GM23338 (cell line): ENCODE data around the gene SKIC2. TPM values are rescaled to one million over a fixed set of nuclear protein-coding genes. Genes with fewer than 3 reads are reported as not detected.

Source experiments
- ATAC-seq: fragments of 200-7000 bp; cut with Tn5 transposase; 3 replicates; pipeline ENCODE4 v1.9.1; 2020
- DNase-seq: peaks from one replicate; pipeline ENCODE4 v3.0.0-alpha.2; 2015; ENCODE audit warnings: low spot score
- H2AFZ ChIP-seq: fragments of 200-600 bp; sonication (generic); 2 replicates; pipeline ENCODE4 v1.8.0; 2016; ENCODE audit warnings: antibody characterized with exemption, mild to moderate bottlenecking, moderate library complexity
- H3F3A ChIP-seq: fragments of 200-600 bp; sonication (generic); replicated peaks from 2 replicates; pipeline ENCODE4 v1.8.0; 2017; ENCODE audit warnings: antibody characterized with exemption, mixed run types, low read depth
- H3K27ac ChIP-seq: fragments of 200-600 bp; sonication (generic); 2 replicates; pipeline ENCODE4 v1.6.1; 2016; ENCODE audit warnings: low read depth
- H3K27me3 ChIP-seq: fragments of 200-600 bp; sonication (generic); 2 replicates; pipeline ENCODE4 v1.8.0; 2016; ENCODE audit warnings: mild to moderate bottlenecking, mixed run types, moderate library complexity; ENCODE audit not compliant: insufficient read depth
- H3K36me3 ChIP-seq: fragments of 200-600 bp; sonication (generic); 2 replicates; pipeline ENCODE4 v1.8.0; 2016; ENCODE audit warnings: mild to moderate bottlenecking; ENCODE audit not compliant: insufficient read depth
- H3K4me1 ChIP-seq: fragments of 200-600 bp; sonication (generic); 2 replicates; pipeline ENCODE4 v1.8.0; 2016; ENCODE audit warnings: mild to moderate bottlenecking, moderate library complexity; ENCODE audit not compliant: insufficient read depth
- H3K4me2 ChIP-seq: fragments of 200-600 bp; sonication (generic); 2 replicates; pipeline ENCODE4 v1.7.1; 2017; ENCODE audit warnings: mixed run types
- H3K4me3 ChIP-seq: fragments of 200-600 bp; sonication (generic); 2 replicates; pipeline ENCODE4 v1.6.1; 2016; ENCODE audit warnings: mixed run types
- H3K79me2 ChIP-seq: fragments of 200-600 bp; sonication (generic); replicated peaks from 2 replicates; pipeline ENCODE4 v1.8.0; 2017; ENCODE audit warnings: mild to moderate bottlenecking; ENCODE audit not compliant: insufficient read depth
- H3K9me2 ChIP-seq: fragments of 200-600 bp; sonication (generic); 2 replicates; pipeline ENCODE4 v1.8.0; 2017; ENCODE audit not compliant: insufficient read depth
- H4K20me1 ChIP-seq: fragments of 200-600 bp; sonication (generic); replicated peaks from 2 replicates; pipeline ENCODE4 v1.8.0; 2017; ENCODE audit warnings: mild to moderate bottlenecking; ENCODE audit not compliant: insufficient read depth
- H3K27ac Mint-ChIP-seq: 2 replicates; pipeline ENCODE4 v1.8.0; 2020; ENCODE audit warnings: inconsistent platforms, mild to moderate bottlenecking, moderate library complexity, mixed read lengths
- H3K27me3 Mint-ChIP-seq: 3 replicates; pipeline ENCODE4 v1.8.0; 2022; ENCODE audit warnings: low read depth, mild to moderate bottlenecking, moderate library complexity, mixed read lengths, inconsistent platforms; ENCODE audit not compliant: insufficient read depth, poor library complexity
- H3K36me3 Mint-ChIP-seq: 3 replicates; pipeline ENCODE4 v1.8.0; 2021; ENCODE audit warnings: low read depth, mild to moderate bottlenecking, inconsistent platforms, moderate library complexity, mixed read lengths
- H3K4me1 Mint-ChIP-seq: 3 replicates; pipeline ENCODE4 v1.8.0; 2020; ENCODE audit warnings: mild to moderate bottlenecking, inconsistent platforms, mixed read lengths
- H3K4me3 Mint-ChIP-seq: 3 replicates; pipeline ENCODE4 v1.8.0; 2021; ENCODE audit warnings: moderate library complexity, mild to moderate bottlenecking, inconsistent platforms, mixed read lengths
- H3K9me3 Mint-ChIP-seq: 3 replicates; pipeline ENCODE4 v1.8.0; 2020; ENCODE audit warnings: moderate library complexity, mild to moderate bottlenecking, inconsistent platforms, mixed read lengths
- CREB1 ChIP-seq: fragments of 250-450 bp; sonication (Bioruptor Pico); IDR thresholded peaks from 2 replicates; pipeline ENCODE4 v1.5.0; 2020; ENCODE audit warnings: low read depth, mild to moderate bottlenecking, moderate library complexity
- EZH2phosphoT487 ChIP-seq: fragments of 200-600 bp; sonication (generic); IDR thresholded peaks from one replicate; pipeline ENCODE4 v1.8.1; 2018; ENCODE audit warnings: antibody characterized with exemption; ENCODE audit not compliant: unreplicated experiment
- JUNB ChIP-seq: IDR thresholded peaks from one replicate; pipeline ENCODE4 v1.6.1; 2016; ENCODE audit warnings: antibody characterized with exemption; ENCODE audit not compliant: unreplicated experiment
- STAT1 ChIP-seq: IDR thresholded peaks from one replicate; pipeline ENCODE4 v1.6.1; 2016; ENCODE audit warnings: antibody characterized with exemption; ENCODE audit not compliant: unreplicated experiment
- ZNF114 ChIP-seq: fragments of 250-450 bp; sonication (Bioruptor Pico); IDR thresholded peaks from 2 replicates; pipeline ENCODE4 v1.5.0; 2020; ENCODE audit warnings: mild to moderate bottlenecking, moderate library complexity
- ZNF331 ChIP-seq: fragments of 250-450 bp; sonication (Bioruptor Pico); IDR thresholded peaks from 2 replicates; pipeline ENCODE4 v1.5.0; 2020; ENCODE audit warnings: low read depth, mild to moderate bottlenecking, moderate library complexity
- polyA plus RNA-seq: library from polyadenylated mRNA; unstranded; fragments of >200 nt; fragmentation: Nextera tagmentation; extraction: Ambion mirVana; gene quantifications from 2 replicates; pipeline ENCODE4 v1.2.1, GENCODE V29; 2016
- total RNA-seq: library from RNA; depleted of rRNA; stranded (reverse); fragments of >200 nt; shearing (Covaris generic); gene quantifications from 2 replicates; pipeline ENCODE4 v1.2.3, GENCODE V29; 2014
- TF ChIP-seq, protein P1 (sequence below), 2 experiments: fragments of 200-600 bp in 1 of 2; sonication (generic) in 1 of 2; conservative IDR thresholded peaks; 2 replicates each; pipeline versions ENCODE4 v1.5.1 to v1.6.1; 2016 to 2017; ENCODE audit warnings: antibody characterized with exemption in 2 of 2, low read depth in 2 of 2, mild to moderate bottlenecking in 2 of 2, moderate library complexity in 1 of 2
- TF ChIP-seq, protein P2 (sequence below): IDR thresholded peaks from 2 replicates; pipeline ENCODE4 v1.6.1; 2016; ENCODE audit warnings: antibody characterized with exemption
- TF ChIP-seq, protein P3 (sequence below): fragments of 250-450 bp; sonication (Bioruptor Pico); IDR thresholded peaks from 2 replicates; pipeline ENCODE4 v1.5.0; 2020; ENCODE audit warnings: mild to moderate bottlenecking, moderate library complexity
- TF ChIP-seq, protein P4 (sequence below): IDR thresholded peaks from one replicate; pipeline ENCODE4 v1.6.1; 2018; ENCODE audit warnings: antibody characterized with exemption; ENCODE audit not compliant: unreplicated experiment

SKIC2 gene
- total and polyA plus RNA-seq, 2 experiments from 2014 or later: 21.6 to 47.2 TPM

DNA sequence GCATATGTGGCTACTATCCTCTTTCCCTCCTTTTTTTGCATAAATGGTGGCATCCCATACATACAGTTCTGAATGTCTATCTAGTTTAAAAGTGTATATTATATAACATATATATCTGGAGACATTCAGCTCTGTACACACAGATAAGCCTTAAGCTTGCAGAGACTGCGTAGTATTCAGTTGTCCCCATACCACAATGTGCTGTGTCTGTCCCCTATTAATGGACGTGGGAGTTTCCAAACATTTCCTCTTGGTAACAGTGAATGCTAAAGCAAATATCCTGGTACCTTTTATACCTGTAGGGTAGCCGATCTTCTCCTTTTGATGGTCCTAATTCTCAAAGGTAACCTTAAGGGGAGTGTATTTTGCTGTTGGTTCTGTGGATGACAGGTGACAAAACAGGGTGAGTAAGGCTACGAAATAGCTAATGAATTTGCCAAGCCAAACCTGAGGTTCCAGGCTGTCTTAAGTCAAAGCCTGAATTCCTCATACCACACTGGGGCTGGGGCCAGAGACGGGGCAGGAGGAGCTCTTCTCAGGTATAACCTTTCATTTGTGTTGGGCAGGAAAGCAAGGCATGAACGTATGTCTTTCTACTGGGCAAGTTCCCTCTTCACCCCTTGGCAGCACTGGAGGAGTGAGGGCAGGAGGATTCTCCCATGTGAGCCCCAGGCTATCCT lies 39.2 kb upstream of the SKIC2 start (continued):
- TF ChIP-seq, protein P1, sequence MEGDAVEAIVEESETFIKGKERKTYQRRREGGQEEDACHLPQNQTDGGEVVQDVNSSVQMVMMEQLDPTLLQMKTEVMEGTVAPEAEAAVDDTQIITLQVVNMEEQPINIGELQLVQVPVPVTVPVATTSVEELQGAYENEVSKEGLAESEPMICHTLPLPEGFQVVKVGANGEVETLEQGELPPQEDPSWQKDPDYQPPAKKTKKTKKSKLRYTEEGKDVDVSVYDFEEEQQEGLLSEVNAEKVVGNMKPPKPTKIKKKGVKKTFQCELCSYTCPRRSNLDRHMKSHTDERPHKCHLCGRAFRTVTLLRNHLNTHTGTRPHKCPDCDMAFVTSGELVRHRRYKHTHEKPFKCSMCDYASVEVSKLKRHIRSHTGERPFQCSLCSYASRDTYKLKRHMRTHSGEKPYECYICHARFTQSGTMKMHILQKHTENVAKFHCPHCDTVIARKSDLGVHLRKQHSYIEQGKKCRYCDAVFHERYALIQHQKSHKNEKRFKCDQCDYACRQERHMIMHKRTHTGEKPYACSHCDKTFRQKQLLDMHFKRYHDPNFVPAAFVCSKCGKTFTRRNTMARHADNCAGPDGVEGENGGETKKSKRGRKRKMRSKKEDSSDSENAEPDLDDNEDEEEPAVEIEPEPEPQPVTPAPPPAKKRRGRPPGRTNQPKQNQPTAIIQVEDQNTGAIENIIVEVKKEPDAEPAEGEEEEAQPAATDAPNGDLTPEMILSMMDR (conservative IDR thresholded peaks at IDR 0.05; ENCODE audit: low read depth in 2 of 2): no peak
- TF ChIP-seq STAT1: no peak
- TF ChIP-seq, protein P2, sequence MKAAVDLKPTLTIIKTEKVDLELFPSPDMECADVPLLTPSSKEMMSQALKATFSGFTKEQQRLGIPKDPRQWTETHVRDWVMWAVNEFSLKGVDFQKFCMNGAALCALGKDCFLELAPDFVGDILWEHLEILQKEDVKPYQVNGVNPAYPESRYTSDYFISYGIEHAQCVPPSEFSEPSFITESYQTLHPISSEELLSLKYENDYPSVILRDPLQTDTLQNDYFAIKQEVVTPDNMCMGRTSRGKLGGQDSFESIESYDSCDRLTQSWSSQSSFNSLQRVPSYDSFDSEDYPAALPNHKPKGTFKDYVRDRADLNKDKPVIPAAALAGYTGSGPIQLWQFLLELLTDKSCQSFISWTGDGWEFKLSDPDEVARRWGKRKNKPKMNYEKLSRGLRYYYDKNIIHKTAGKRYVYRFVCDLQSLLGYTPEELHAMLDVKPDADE: no peak

DNA sequence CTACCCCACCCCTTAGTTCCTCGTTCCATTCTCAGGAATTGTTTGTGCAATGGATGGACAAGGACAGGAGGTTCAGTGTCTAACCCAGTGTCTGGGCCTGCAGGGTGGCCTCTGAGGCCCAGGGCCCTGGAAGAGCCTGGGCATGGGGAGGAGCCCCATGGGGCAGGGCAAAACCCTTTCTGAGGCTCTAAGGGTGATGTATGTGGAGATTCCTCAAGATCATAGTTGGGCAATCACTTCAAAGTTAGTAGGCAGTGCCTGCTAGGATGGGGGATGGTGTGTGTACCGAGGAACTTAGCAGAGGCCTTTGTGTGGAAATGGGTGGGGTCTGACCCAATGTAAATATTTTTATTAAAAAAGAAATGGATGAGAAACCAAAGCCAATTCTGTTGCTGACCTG lies 38.2 kb upstream of the SKIC2 start:
- Histone ChIP-seq H3K27ac (no peak overlapping the region), H4K20me1 (no peaks in the 10 kb centered on the region), H2AFZ (no peak overlapping the region), H3K36me3 (no peaks in the 10 kb centered on the region), H3K79me2 (no peaks in the 10 kb centered on the region), H3K9me2 (no peaks in the 10 kb centered on the region), H3K27me3 (no peaks in the 10 kb centered on the region), H3F3A (no peaks in the 10 kb centered on the region), H3K4me1 (no peaks in the 10 kb centered on the region), H3K4me2 (no peak overlapping the region), H3K4me3 (no peak overlapping the region)
- peaks cover 6% of the 10 kb centered on the region for H3K27me3 Mint-ChIP-seq
- DNase-seq: no peak
- H3K27ac Mint-ChIP-seq: no peak overlapping the region
- H3K4me1 Mint-ChIP-seq: no peaks in the 10 kb centered on the region; the same call in 2 of the 3 replicates
- no peaks in the 10 kb centered on the region for H3K9me3 Mint-ChIP-seq
- H3K4me3 Mint-ChIP-seq: no peak overlapping the region
- no peak for ATAC-seq
- H3K36me3 Mint-ChIP-seq: no peaks in the 10 kb centered on the region
- TF ChIP-seq EZH2phosphoT487: no peak
- TF ChIP-seq CREB1 (CRISPR knock-in tag): no peak
- TF ChIP-seq, protein P3, sequence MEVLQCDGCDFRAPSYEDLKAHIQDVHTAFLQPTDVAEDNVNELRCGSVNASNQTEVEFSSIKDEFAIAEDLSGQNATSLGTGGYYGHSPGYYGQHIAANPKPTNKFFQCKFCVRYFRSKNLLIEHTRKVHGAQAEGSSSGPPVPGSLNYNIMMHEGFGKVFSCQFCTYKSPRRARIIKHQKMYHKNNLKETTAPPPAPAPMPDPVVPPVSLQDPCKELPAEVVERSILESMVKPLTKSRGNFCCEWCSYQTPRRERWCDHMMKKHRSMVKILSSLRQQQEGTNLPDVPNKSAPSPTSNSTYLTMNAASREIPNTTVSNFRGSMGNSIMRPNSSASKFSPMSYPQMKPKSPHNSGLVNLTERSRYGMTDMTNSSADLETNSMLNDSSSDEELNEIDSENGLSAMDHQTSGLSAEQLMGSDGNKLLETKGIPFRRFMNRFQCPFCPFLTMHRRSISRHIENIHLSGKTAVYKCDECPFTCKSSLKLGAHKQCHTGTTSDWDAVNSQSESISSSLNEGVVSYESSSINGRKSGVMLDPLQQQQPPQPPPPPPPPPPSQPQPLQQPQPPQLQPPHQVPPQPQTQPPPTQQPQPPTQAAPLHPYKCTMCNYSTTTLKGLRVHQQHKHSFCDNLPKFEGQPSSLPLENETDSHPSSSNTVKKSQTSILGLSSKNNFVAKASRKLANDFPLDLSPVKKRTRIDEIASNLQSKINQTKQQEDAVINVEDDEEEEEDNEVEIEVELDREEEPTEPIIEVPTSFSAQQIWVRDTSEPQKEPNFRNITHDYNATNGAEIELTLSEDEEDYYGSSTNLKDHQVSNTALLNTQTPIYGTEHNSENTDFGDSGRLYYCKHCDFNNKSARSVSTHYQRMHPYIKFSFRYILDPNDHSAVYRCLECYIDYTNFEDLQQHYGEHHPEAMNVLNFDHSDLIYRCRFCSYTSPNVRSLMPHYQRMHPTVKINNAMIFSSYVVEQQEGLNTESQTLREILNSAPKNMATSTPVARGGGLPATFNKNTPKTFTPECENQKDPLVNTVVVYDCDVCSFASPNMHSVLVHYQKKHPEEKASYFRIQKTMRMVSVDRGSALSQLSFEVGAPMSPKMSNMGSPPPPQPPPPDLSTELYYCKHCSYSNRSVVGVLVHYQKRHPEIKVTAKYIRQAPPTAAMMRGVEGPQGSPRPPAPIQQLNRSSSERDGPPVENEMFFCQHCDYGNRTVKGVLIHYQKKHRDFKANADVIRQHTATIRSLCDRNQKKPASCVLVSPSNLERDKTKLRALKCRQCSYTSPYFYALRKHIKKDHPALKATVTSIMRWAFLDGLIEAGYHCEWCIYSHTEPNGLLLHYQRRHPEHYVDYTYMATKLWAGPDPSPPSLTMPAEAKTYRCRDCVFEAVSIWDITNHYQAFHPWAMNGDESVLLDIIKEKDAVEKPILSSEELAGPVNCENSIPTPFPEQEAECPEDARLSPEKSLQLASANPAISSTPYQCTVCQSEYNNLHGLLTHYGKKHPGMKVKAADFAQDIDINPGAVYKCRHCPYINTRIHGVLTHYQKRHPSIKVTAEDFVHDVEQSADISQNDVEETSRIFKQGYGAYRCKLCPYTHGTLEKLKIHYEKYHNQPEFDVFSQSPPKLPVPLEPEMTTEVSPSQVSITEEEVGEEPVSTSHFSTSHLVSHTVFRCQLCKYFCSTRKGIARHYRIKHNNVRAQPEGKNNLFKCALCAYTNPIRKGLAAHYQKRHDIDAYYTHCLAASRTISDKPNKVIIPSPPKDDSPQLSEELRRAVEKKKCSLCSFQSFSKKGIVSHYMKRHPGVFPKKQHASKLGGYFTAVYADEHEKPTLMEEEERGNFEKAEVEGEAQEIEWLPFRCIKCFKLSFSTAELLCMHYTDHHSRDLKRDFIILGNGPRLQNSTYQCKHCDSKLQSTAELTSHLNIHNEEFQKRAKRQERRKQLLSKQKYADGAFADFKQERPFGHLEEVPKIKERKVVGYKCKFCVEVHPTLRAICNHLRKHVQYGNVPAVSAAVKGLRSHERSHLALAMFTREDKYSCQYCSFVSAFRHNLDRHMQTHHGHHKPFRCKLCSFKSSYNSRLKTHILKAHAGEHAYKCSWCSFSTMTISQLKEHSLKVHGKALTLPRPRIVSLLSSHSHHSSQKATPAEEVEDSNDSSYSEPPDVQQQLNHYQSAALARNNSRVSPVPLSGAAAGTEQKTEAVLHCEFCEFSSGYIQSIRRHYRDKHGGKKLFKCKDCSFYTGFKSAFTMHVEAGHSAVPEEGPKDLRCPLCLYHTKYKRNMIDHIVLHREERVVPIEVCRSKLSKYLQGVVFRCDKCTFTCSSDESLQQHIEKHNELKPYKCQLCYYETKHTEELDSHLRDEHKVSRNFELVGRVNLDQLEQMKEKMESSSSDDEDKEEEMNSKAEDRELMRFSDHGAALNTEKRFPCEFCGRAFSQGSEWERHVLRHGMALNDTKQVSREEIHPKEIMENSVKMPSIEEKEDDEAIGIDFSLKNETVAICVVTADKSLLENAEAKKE: no peak
- TF ChIP-seq STAT1: no peak
- TF ChIP-seq, protein P4, sequence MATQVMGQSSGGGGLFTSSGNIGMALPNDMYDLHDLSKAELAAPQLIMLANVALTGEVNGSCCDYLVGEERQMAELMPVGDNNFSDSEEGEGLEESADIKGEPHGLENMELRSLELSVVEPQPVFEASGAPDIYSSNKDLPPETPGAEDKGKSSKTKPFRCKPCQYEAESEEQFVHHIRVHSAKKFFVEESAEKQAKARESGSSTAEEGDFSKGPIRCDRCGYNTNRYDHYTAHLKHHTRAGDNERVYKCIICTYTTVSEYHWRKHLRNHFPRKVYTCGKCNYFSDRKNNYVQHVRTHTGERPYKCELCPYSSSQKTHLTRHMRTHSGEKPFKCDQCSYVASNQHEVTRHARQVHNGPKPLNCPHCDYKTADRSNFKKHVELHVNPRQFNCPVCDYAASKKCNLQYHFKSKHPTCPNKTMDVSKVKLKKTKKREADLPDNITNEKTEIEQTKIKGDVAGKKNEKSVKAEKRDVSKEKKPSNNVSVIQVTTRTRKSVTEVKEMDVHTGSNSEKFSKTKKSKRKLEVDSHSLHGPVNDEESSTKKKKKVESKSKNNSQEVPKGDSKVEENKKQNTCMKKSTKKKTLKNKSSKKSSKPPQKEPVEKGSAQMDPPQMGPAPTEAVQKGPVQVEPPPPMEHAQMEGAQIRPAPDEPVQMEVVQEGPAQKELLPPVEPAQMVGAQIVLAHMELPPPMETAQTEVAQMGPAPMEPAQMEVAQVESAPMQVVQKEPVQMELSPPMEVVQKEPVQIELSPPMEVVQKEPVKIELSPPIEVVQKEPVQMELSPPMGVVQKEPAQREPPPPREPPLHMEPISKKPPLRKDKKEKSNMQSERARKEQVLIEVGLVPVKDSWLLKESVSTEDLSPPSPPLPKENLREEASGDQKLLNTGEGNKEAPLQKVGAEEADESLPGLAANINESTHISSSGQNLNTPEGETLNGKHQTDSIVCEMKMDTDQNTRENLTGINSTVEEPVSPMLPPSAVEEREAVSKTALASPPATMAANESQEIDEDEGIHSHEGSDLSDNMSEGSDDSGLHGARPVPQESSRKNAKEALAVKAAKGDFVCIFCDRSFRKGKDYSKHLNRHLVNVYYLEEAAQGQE: no peak
- no peak for TF ChIP-seq ZNF331 (CRISPR knock-in tag)
- no peak for TF ChIP-seq ZNF114 (CRISPR knock-in tag)
- TF ChIP-seq JUNB: no peak
